Endothelial cell of umbilical vein (primary cell): ENCODE data around the gene ADI1. TPM values are rescaled to one million over a fixed set of nuclear protein-coding genes. Genes with fewer than 3 reads are reported as not detected.

Experiments
- BruUV-seq: library from RNA; stranded (reverse); fragments of 400-500 nt; replicated peaks from 2 replicates; lab custom pipeline; 2021; lab: Mats Ljungman, UMichigan
- CTCF ChIA-PET: fragments of 300-600, 350-600 bp; sonication (Branson Sonifier 250); formaldehyde crosslinking; loops from one replicate; lab custom pipeline; 2021; ENCODE audit warnings: antibody characterized with exemption, inconsistent platforms; lab: Charles Lee
- POLR2A ChIA-PET: fragments of 300-600, 350-600 bp; sonication (Branson Sonifier 250); formaldehyde crosslinking; loops from one replicate; lab custom pipeline; 2021; ENCODE audit warnings: antibody characterized with exemption, inconsistent platforms; lab: Charles Lee
- DNase-seq: peaks from one replicate; pipeline ENCODE4 v3.0.0-alpha.2; 2011; ENCODE audit warnings: low read depth, low spot score
- FAIRE-seq: peaks from 2 replicates; lab custom pipeline; 2011; peaks lifted over from hg19 to GRCh38; lab: Jason Lieb, UNC
- H2AFZ ChIP-seq: 2 replicates; pipeline ENCODE4 v1.6.0; 2012; ENCODE audit warnings: low read depth, low read length, control low read depth, inconsistent platforms
- H3K27ac ChIP-seq: 2 replicates; pipeline ENCODE4 v1.5.1; 2011; ENCODE audit warnings: low read depth, mild to moderate bottlenecking, control low read depth, low read length, moderate library complexity; ENCODE audit not compliant: insufficient read depth
- H3K27me3 ChIP-seq, 2 experiments: 2 replicates each; pipeline versions ENCODE4 v1.6.0 to v1.6.1; 2011; ENCODE audit warnings: low read length in 2 of 2, mixed read lengths in 1 of 2; ENCODE audit not compliant: control insufficient read depth in 2 of 2, insufficient read depth in 2 of 2
- H3K36me3 ChIP-seq, 2 experiments: 2 replicates in 1 of 2; 3 replicates in 1 of 2; pipeline ENCODE4 v1.5.1; 2011; ENCODE audit warnings: low read length in 2 of 2, mild to moderate bottlenecking in 1 of 2, moderate library complexity in 1 of 2; ENCODE audit not compliant: control insufficient read depth in 2 of 2, insufficient read depth in 2 of 2; ENCODE audit errors: extremely low read depth in 1 of 2
- H3K4me1 ChIP-seq: 3 replicates; pipeline ENCODE4 v1.5.1; 2011; ENCODE audit warnings: mild to moderate bottlenecking, low read length; ENCODE audit not compliant: control insufficient read depth, insufficient read depth; ENCODE audit errors: extremely low read depth
- H3K4me2 ChIP-seq: 2 replicates; pipeline ENCODE4 v1.6.1; 2011; ENCODE audit warnings: low read length, control low read depth, mixed read lengths; ENCODE audit not compliant: insufficient read depth
- H3K4me3 ChIP-seq, 3 experiments: fragments of 200-600 bp in 1 of 3; sonication (generic), shearing (Covaris generic) in 1 of 3; replicated peaks in 1 of 3; 2 replicates each; pipeline ENCODE4 v1.5.1; 2011 to 2016; ENCODE audit warnings: control low read depth in 3 of 3, low read length in 3 of 3, mild to moderate bottlenecking in 2 of 3, inconsistent platforms in 1 of 3, low read depth in 1 of 3, moderate library complexity in 1 of 3; ENCODE audit not compliant: insufficient read depth in 1 of 3
- H3K79me2 ChIP-seq: 2 replicates; pipeline ENCODE4 v1.6.0; 2012; ENCODE audit warnings: low read length, inconsistent platforms; ENCODE audit not compliant: control insufficient read depth, insufficient read depth
- H3K9ac ChIP-seq: replicated peaks from 2 replicates; pipeline ENCODE3; 2011; ENCODE audit warnings: low read length, control low read depth; ENCODE audit not compliant: insufficient read depth; ENCODE audit errors: extremely low read depth
- H3K9me1 ChIP-seq: replicated peaks from 3 replicates; pipeline ENCODE4 v1.6.0; 2011; ENCODE audit warnings: mild to moderate bottlenecking, low read length; ENCODE audit not compliant: control insufficient read depth, insufficient read depth; ENCODE audit errors: extremely low read depth
- H3K9me3 ChIP-seq: replicated peaks from 2 replicates; pipeline ENCODE4 v1.5.1; 2012; ENCODE audit warnings: low read length, inconsistent platforms; ENCODE audit not compliant: control insufficient read depth, insufficient read depth
- H4K20me1 ChIP-seq: replicated peaks from 2 replicates; pipeline ENCODE3; 2011; ENCODE audit warnings: mild to moderate bottlenecking, low read length; ENCODE audit not compliant: control insufficient read depth, insufficient read depth; ENCODE audit errors: extremely low read depth
- EZH2 ChIP-seq: IDR thresholded peaks from 2 replicates; pipeline ENCODE4 v1.6.1; 2012; ENCODE audit warnings: borderline replicate concordance, low read depth, mild to moderate bottlenecking, moderate library complexity, low read length, inconsistent platforms; ENCODE audit not compliant: severe bottlenecking
- FOS ChIP-seq: IDR thresholded peaks from 2 replicates; pipeline ENCODE4 v1.6.1; 2011; ENCODE audit warnings: mild to moderate bottlenecking, low read length, moderate library complexity, borderline replicate concordance; ENCODE audit not compliant: insufficient read depth
- GATA2 ChIP-seq: IDR thresholded peaks from 2 replicates; pipeline ENCODE4 v1.7.0; 2011; ENCODE audit warnings: low read depth, mild to moderate bottlenecking, moderate library complexity, mixed read lengths, low read length; ENCODE audit not compliant: insufficient read length, insufficient read depth
- JUN ChIP-seq: IDR thresholded peaks from 2 replicates; pipeline ENCODE4 v1.6.1; 2011; ENCODE audit warnings: borderline replicate concordance, low read depth; ENCODE audit not compliant: insufficient read length, insufficient read depth
- POLR2AphosphoS5 ChIP-seq: IDR thresholded peaks from 2 replicates; pipeline ENCODE4 v1.6.1; 2012; ENCODE audit warnings: low read depth, mild to moderate bottlenecking, control low read depth, low read length, moderate library complexity; ENCODE audit not compliant: insufficient read depth
- dilution Hi-C: fragments of 300-500 bp; cut with MboI; formaldehyde crosslinking; loops from one replicate; pipeline ENCODE4 v1.15.0; 2019; ENCODE audit warnings: low sequenced_read_pairs; ENCODE audit not compliant: extremely low pct_ligation_motif_present
- intact Hi-C: fragments of 100-400 bp; cut with micrococcal nuclease; formaldehyde crosslinking; loops from one replicate; pipeline ENCODE4 v1.10.0; 2022
- polyA plus RNA-seq, 4 experiments: library from polyadenylated mRNA; depleted of rRNA in 3 of 4; stranded (reverse) in 3 of 4; unstranded in 1 of 4; fragments of >200 nt; gene quantifications; 2 replicates each; pipeline versions ENCODE4 v1.2.1 to v1.2.3, GENCODE V29; 2011 to 2012; ENCODE audit warnings: missing spikeins in 1 of 4
- total RNA-seq: library from RNA; stranded (reverse); gene quantifications from 2 replicates; pipeline ENCODE4 v1.2.3, GENCODE V29; 2021

ADI1 gene
- total and polyA plus RNA-seq, 2 donors (not counting 3 experiments of a cell fraction or from before 2014, with no cell fraction given) = 38.6 to 49.7 TPM

DNA sequence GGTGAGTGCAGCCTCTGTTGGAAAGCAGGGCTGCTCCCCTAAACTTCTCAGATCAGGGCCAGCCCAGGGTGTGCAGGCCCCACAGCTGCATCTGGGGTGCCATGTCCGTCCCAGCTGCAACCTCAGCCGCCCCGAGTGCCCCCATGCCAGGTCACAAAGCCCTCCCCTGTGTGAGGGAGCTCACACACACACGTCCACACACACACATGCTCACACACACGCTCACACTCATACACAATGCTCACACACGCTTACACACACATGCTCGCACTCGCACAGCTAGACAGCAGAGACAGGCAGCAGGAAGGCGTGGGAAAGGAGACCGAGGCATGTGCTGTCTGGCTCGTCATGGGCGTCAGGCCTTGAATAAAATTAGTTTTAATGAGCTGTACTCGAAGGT is 55.4 kb downstream of the ADI1 start:
- dilution Hi-C loops (no loop called here), intact Hi-C loops (loop anchor here (2.0 to 5.0 kb wide), 2 partner anchors 87 to 187 kb away; partner anchors contain the start of genes EIPR1 and TRAPPC12)
- Histone ChIP-seq H3K36me3 (peaks cover 0 to 20% of the 10 kb centered on the region in 2 experiments), H3K27ac (no peak overlapping the region), H2AFZ (no peak overlapping the region), H3K27me3 (no peaks in the 10 kb centered on the region), H3K4me3 (no peak overlapping the region), H3K9me3 (no peaks in the 10 kb centered on the region), H3K4me2 (no peak overlapping the region), H3K9me1 (no peaks in the 10 kb centered on the region), H3K9ac (no peak overlapping the region), H3K4me1 (no peaks in the 10 kb centered on the region), H4K20me1 (no peaks in the 10 kb centered on the region), H3K79me2 (no peaks in the 10 kb centered on the region)
- TF ChIP-seq FOS = no peak
- TF ChIP-seq POLR2AphosphoS5 = no peak
- DNase-seq (no peak), FAIRE-seq (no peak)
- POLR2A ChIA-PET = no interaction called here
- CTCF ChIA-PET = interaction anchor here (0.8 to 1.1 kb wide), 2 partner anchors 24 to 41 kb away, joined by 3 to 7 read pairs; no protein-coding TSS in a partner anchor
- no TSS peak for BruUV-seq

DNA sequence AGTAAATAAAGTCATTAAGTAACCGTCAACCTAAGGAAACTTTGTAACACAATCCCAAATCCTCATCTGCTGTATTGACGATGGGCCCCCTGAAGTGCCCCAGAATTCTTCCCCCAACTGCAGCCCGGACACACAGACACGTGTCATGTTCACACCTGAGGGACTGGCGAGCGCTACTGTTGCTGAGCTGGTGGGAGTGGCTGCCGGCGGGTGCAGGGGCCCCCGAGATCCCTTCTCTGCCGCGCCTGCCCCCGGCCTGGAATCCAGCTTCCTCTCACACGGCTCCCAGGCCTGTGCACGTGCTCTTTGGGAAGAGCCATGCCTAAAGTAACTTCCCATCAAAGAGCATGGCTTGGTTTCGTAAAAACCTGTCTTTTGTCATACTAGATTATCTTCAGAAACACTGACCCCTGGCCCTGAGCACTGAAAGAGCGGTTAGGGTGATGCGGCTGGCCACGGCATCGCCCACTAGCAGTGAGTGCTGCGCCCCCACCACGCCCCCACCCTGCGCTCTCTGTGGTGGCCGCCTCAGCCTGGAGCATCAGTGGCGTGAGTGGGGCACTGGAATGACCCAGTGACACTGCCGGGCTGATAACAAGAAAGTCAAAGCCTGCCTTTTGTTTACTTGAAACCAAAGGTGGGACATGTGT is 56.0 kb downstream of the ADI1 start:
- Histone ChIP-seq H3K9me3 (no peaks in the 10 kb centered on the region), H3K27ac (no peak overlapping the region), H2AFZ (no peak overlapping the region), H3K9me1 (no peaks in the 10 kb centered on the region), H3K36me3 (peaks cover 0 to 16% of the 10 kb centered on the region in 2 experiments), H3K79me2 (no peaks in the 10 kb centered on the region), H3K4me3 (no peak overlapping the region), H3K9ac (no peak overlapping the region), H3K27me3 (no peaks in the 10 kb centered on the region), H4K20me1 (no peaks in the 10 kb centered on the region), H3K4me1 (no peaks in the 10 kb centered on the region), H3K4me2 (no peak overlapping the region)
- FAIRE-seq = no peak
- ChIA-PET CTCF (interaction anchor here (1.2 to 3.9 kb wide), 9 partner anchors 10 to 98 kb away, joined by 4 to 72 read pairs (median 12); no protein-coding TSS in a partner anchor), POLR2A (no interaction called here)
- no peak for TF ChIP-seq FOS
- TF ChIP-seq GATA2 = no peak
- TF ChIP-seq EZH2 = no peak
- no peak for TF ChIP-seq JUN
- intact Hi-C loops = loop anchor here (2.0 to 5.0 kb wide), 2 partner anchors 86 to 187 kb away; partner anchors contain the start of genes EIPR1 and TRAPPC12
- no peak for DNase-seq
- dilution Hi-C loops = no loop called here
- no TSS peak for BruUV-seq
